Endodermal cell (in vitro differentiated cells): ENCODE data around the gene NEUROG2. TPM values are rescaled to one million over a fixed set of nuclear protein-coding genes. Genes with fewer than 3 reads are reported as not detected.
"Not testable (repeated sequence)": the region's sequence is repeated elsewhere in the genome, so short reads cannot be mapped to it uniquely, and the experiment has no call there.

Experiments used
- DNase-seq: peaks from one replicate; pipeline ENCODE4 v3.0.0-alpha.2; 2017
- H3K27ac ChIP-seq: 2 replicates; pipeline ENCODE4 v1.5.1; 2013; ENCODE audit warnings: mild to moderate bottlenecking, low read depth, low read length, moderate library complexity
- H3K27me3 ChIP-seq: 2 replicates; pipeline ENCODE4 v1.6.1; 2013; ENCODE audit warnings: mild to moderate bottlenecking, low read length, moderate library complexity; ENCODE audit not compliant: insufficient read depth, control insufficient read depth, poor library complexity, severe bottlenecking
- H3K36me3 ChIP-seq: 2 replicates; pipeline ENCODE4 v1.7.0; 2013; ENCODE audit warnings: mild to moderate bottlenecking, low read length, moderate library complexity; ENCODE audit not compliant: control insufficient read depth, insufficient read depth
- H3K4me1 ChIP-seq: one replicate; pipeline ENCODE4 v1.7.0; 2013; ENCODE audit warnings: low read length; ENCODE audit not compliant: control insufficient read depth, insufficient read depth
- H3K4me3 ChIP-seq: 2 replicates; pipeline ENCODE4 v1.5.1; 2013; ENCODE audit warnings: mild to moderate bottlenecking, low read length, moderate library complexity
- H3K9ac ChIP-seq: 2 replicates; pipeline ENCODE4 v1.6.1; 2013; ENCODE audit warnings: mild to moderate bottlenecking, low read length, moderate library complexity; ENCODE audit not compliant: poor library complexity, severe bottlenecking; ENCODE audit errors: extremely low read depth
- H3K9me3 ChIP-seq: 2 replicates; pipeline ENCODE4 v1.6.1; 2013; ENCODE audit warnings: mild to moderate bottlenecking, low read length, moderate library complexity; ENCODE audit not compliant: control insufficient read depth
- H3K27ac Mint-ChIP-seq: 2 replicates; pipeline ENCODE4 v1.8.0; 2020; ENCODE audit warnings: mixed read lengths
- H3K27me3 Mint-ChIP-seq: 2 replicates; pipeline ENCODE4 v1.8.0; 2021; ENCODE audit warnings: mild to moderate bottlenecking, mixed read lengths; ENCODE audit not compliant: insufficient read depth
- H3K36me3 Mint-ChIP-seq: 2 replicates; pipeline ENCODE4 v1.8.0; 2020; ENCODE audit warnings: low read depth, mixed read lengths
- H3K4me1 Mint-ChIP-seq: 2 replicates; pipeline ENCODE4 v1.8.0; 2020; ENCODE audit warnings: mixed read lengths
- H3K4me3 Mint-ChIP-seq: 2 replicates; pipeline ENCODE4 v1.8.0; 2020; ENCODE audit warnings: mild to moderate bottlenecking, moderate library complexity, mixed read lengths
- H3K9me3 Mint-ChIP-seq: 2 replicates; pipeline ENCODE4 v1.8.0; 2020; ENCODE audit warnings: mild to moderate bottlenecking, mixed read lengths
- CTCF ChIP-seq: fragments of 200-600 bp; sonication (generic); conservative IDR thresholded peaks from 2 replicates; pipeline ENCODE4 v1.5.0; 2021; ENCODE audit warnings: antibody characterized with exemption, mild to moderate bottlenecking
- WGBS, 2 experiments: methylation state at CpG; one replicate each; pipeline versions ENCODE4 v1.1.5 to v1.1.7; 2013; ENCODE audit warnings: missing lambda C conversion rate in 2 of 2, mixed read lengths in 1 of 2; ENCODE audit not compliant: insufficient coverage in 1 of 2, insufficient read length in 1 of 2; 5-methylcytosine and 5-hydroxymethylcytosine counted together
- total RNA-seq, 2 donors: library from RNA; stranded (reverse); fragmentation: NEBNext Ultra II Directional in 1 of 2; extraction: Animal tissue kit (Norgen Biotek cat#: 25700) in 1 of 2; gene quantifications; 2 replicates in 1 of 2; 3 replicates in 1 of 2; pipeline ENCODE4 v1.2.1, GENCODE V29; 2021

The NEUROG2 gene
- total RNA-seq, 2 donors from 2014 or later = 0.11 TPM; not detected in 1

- peaks cover 86% of the 10 kb centered on the region for H3K27me3 Mint-ChIP-seq
These were observed 7.2 kb upstream of the NEUROG2 start for GRCh38 chr4:112523008-112523721.

GRCh38 chr4:112522431-112522830, 6.5 kb upstream of the NEUROG2 start:
- not testable (repeated sequence) for H3K9me3 Mint-ChIP-seq, H3K27ac Mint-ChIP-seq, H3K36me3 Mint-ChIP-seq, H3K27ac ChIP-seq, H3K9me3 ChIP-seq, H3K36me3 ChIP-seq, H3K4me1 ChIP-seq, H3K4me3 Mint-ChIP-seq, H3K9ac ChIP-seq
- H3K4me3 ChIP-seq = peak overlapping the region; percentile 84
- Mint-ChIP-seq H3K4me1 (peaks cover 23% of the 10 kb centered on the region), H3K27me3 (peaks cover 92% of the 10 kb centered on the region)
- peak; percentile 47 for DNase-seq
- WGBS, 2 experiments = 3 to 11% methylated on average over 11 to 17 of the region's 17 CpGs
- H3K27me3 ChIP-seq = peaks cover 95% of the 10 kb centered on the region

More at GRCh38 chr4:112523008-112523721, 7.2 kb upstream of the NEUROG2 start:
- H3K36me3 ChIP-seq = no peaks in the 10 kb centered on the region
- peak; percentile 88 for DNase-seq
- peaks cover 95% of the 10 kb centered on the region for H3K27me3 ChIP-seq
- H3K4me1 ChIP-seq = no peaks in the 10 kb centered on the region
- Mint-ChIP-seq H3K36me3 (no peaks in the 10 kb centered on the region), H3K4me1 (peaks cover 22% of the 10 kb centered on the region), H3K4me3 (peak overlapping the region; percentile 47), H3K9me3 (no peaks in the 10 kb centered on the region), H3K27ac (no peak overlapping the region)
- H3K9ac ChIP-seq = no peak overlapping the region
- no peaks in the 10 kb centered on the region for H3K9me3 ChIP-seq
- H3K4me3 ChIP-seq = peak overlapping the region; percentile 84
- H3K27ac ChIP-seq = no peak overlapping the region
- 1 to 2% methylated on average over 12 to 37 of the region's 37 CpGs for WGBS, 2 experiments
- no peak for TF ChIP-seq CTCF

GRCh38 chr4:112521123-112522023, 5.4 kb upstream of the NEUROG2 start:
- peak overlapping the region; percentile 64 for H3K4me3 ChIP-seq
- H3K4me3 Mint-ChIP-seq = peak overlapping the region; percentile 48
- no peaks in the 10 kb centered on the region for H3K9me3 Mint-ChIP-seq
- H3K27me3 Mint-ChIP-seq = peaks cover 92% of the 10 kb centered on the region
- H3K27ac ChIP-seq = no peak overlapping the region
- DNase-seq = peak; percentile 74
- peaks cover 30% of the 10 kb centered on the region for H3K4me1 Mint-ChIP-seq
- no peak overlapping the region for H3K27ac Mint-ChIP-seq
- no peak for TF ChIP-seq CTCF
- WGBS, 2 experiments = 1 to 3% methylated on average over 12 to 30 of the region's 30 CpGs
- H3K36me3 Mint-ChIP-seq = no peaks in the 10 kb centered on the region
- peaks cover 97% of the 10 kb centered on the region for H3K27me3 ChIP-seq
- no peak overlapping the region for H3K9ac ChIP-seq
- H3K4me1 ChIP-seq = no peaks in the 10 kb centered on the region
- H3K36me3 ChIP-seq = no peaks in the 10 kb centered on the region
- H3K9me3 ChIP-seq = no peaks in the 10 kb centered on the region
